T-helper 2 cell (primary cell): Measurements from ENCODE around the gene SMLR1.
A peak's percentile ranks its signal among the peaks of the same experiment; 100 is the strongest.

Source experiments
- DNase-seq, 5 experiments: peaks; one replicate each; pipeline versions ENCODE4 v3.0.0 to v3.0.0-alpha.2; 2012 to 2022

The SMLR1 gene

DNA sequence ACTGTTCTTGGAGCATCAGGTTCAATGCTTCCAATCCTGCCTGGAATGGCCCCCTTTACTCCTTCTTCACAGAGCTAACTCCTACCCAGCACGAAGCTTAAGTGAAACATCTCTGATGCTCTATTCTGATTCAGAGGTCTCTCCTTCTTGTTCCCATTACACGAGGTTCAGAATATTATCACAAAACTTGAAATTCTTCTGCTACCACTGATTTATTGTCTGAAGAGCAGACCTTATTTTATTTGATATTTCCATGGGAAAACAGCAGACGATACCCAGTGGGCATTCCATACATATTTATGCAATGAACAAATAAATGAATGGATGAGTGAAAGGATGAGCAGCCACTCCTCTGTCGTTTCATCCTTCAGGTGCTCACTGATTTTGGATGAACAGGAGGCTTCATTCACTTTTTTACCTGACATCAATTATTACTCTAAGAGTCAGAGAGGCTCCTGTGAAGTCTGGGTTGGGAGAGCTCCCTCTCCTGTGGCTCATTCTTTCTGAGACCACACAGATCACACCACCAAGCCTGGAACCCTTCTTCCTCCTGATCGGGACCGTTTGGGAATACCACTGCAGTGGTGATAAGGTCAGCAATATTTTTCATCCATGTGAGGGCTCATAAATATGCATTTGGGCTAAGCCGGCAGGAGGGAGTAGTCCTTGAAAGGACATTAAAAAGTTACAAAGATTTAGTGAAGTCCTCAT, 25.8 kb downstream of the SMLR1 start:
- DNase-seq, result no peak

DNA sequence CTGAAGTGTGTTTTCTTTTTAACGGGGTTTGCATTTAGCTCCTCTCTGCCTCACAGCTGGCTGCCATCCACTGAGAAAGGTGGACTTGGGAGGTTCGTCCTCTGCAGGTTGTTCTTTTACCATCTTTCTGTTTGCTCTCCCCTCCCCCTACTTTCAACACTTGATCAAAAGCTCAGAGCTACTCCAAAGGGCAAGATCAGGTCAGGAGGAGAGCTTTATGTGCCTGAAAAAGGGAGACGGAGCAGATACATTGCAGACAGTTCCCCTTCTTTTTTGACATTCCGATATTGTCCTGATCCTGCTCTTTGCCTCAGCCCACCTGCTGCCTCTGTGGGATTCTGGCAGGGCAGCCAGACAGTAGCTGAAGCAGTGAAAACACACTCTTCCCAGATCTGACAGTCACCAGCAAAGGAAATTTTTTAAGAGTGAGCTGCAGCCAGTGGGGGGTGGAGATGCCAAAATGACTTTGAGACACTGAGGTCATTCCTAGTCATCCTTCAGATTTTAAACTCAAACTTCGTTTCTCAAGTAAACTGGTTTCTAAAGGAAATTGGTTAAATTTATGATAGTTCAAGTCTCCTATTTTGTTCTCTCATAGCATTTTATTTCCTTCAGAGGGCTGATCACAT, 26.5 kb downstream of the SMLR1 start:
- DNase-seq, result no peak

DNA sequence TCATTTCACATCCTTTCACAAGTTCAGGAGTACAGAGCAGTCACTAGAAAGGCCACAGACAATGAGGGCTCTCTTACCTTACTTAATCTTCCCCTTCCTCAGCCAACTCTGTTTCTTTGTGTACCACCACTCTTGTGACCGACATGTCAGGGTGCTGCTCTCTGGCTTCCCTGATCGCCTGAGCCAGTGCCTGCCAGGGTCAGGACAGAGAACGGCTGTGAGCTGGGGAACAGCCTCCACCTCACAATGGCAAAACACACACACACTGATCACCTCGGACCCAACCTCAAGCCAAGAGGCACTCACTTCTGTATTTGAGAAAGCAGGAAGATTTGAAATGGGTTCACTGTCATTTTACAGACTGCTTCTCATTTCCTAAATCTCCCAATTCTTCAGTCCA, 30.8 kb downstream of the SMLR1 start:
- no peak for DNase-seq

DNA sequence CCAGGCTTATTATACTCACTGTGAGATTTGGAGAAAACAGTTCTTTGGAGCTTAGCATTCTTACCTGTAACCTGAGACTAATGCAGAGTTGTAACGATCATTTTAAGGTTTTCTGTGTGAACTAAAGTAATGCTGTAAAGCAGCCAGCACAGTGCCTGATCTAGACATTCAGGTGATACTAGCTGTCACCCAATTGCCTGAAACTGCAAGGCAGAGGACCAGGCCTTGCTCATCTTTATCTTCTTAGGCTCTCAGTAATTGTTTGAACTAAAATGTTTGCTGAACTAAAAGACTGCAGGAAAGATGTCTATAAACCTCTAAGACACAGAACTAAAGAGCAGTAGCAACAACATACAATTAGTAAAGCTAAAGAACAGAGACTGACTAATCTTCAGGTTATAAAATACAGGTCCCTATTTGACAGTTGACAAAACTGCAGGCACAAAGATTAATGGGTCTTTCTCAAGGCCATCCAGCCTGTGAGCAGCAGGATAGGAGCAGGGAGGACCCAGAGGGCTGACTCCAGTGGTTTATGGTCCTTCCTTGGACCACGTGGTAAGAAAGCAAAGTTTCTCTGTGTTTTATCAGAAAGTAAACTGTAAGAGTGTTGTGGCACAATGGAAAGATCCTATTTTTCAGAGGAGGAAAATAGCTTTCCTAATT, 31.4 kb downstream of the SMLR1 start:
- DNase-seq, result no peak

DNA sequence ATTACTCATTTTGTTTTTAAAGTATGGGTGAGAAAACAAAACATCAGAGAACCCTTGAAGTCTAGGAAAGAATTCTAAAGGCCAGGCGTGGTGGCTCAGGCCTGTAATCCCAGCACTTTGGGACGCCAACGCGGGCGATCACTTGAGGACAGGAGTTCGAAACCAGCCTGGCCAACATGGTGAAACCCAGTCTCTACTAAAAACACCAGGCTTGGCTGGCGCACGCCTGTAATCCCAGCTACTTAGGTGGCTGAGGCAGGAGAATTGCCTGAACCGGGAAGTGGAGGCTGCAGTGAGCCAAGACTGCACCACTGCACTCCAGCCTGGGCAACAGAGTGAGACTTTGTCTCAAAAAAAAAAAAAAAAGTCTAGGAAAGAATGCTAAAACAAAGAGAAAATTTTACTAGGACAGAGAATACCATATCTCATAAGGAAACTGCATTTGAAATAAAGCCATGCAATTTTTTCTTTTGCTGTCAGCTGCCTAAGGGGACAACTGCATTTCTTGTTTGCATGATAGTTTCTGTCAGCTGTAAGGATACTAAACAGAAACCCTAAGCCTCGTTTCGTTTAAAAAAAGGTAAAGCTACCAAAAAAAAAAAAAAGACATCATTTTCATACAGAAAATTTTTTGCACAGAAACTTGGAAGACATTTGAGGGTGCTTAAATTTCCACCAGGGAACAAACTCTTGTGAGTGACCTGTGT, 32.1 kb downstream of the SMLR1 start:
- no peak for DNase-seq

DNA sequence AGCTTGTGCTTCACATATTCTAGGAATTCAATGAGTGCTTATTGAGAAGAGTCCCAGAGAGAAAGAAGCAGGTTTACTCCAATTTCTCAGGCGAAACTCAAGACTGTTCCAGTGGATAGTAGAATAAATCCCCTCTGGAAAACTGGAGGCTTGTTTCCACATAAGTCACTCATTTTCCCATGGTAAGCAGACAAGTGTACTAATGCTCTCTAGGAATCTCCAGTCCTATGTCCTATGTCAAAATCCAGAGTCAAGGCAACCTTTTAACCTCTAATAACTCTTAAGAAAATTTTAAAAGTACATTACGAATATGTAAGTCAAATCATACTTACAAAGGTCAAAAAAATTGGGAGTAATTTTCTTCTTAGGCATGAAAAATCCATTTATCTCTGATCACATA, 35.2 kb downstream of the SMLR1 start:
- DNase-seq, result no peak

DNA sequence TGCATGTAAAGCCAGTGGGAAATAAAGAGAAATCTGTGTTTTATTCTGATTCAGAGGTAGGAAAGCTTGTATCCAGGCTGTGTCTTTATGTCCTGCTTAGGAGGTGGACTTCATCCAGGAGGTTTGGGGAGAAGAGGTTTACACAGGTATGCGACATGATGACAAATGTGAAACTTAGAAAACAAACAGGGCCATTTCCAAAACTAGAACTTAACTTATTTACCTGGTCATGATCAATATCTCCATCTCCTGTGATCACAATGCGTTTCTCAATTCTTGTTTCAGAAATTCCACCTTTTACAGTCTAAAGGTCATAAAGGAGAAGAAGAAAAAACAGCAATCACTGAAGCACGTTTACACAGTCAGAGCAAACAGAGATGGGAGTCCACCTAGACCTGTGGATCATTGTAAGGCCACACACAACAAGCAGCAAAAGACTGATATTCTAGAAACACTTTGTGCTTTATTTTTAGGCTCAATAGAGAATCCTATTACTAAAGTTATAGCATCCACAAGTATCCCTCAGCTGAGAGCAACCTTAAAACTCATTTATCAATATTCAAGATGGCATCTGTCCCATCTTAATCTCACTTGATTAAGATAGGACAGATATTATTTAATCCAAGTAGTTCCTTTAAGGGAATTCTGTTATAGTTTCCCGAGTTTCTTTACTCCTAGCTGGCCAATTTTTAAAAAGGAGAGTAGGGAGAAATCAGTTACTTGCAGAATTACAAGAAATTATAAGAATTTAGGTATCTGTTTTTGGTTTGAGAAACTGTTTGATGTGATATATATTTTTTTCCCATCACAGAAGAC, 36.4 kb downstream of the SMLR1 start:
- DNase-seq, result no peak

DNA sequence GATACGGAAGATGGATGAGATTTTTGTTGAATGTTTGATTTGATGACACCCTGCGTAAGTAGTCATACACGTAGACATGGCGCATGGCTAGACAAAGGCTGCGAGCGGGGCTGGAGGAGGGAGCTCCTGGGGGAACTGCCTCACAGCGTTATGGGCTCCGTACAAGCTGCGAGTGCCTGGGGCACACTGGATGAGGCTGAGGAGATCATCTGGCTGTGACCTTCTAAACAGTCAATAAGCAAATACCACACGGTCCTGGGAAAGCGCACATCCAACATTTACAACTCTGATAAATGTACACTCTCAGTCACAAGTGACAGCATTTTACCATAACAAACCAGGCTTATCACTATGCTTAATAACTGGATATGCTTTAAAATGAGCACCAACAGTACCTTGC, 37.1 kb downstream of the SMLR1 start:
- DNase-seq, result no peak

DNA sequence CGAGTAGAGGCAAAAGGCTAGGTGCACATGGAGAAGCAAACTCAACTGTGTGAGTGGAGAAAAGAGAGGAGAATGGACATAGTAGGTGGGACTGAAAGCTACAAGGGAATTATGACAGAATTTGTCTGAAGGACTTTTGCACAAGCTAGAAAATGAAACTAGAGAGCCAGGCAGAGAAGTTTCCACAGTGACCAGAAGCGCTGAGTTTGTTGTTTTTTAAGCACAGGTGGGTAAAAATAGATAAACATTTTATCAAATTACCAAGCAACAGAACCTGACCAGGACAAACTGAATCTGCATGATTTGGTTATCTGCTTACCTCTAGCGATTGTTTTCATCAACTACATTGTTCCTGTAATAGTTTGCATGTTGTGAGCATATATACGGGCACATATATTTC, 38.6 kb downstream of the SMLR1 start:
- no peak for DNase-seq

DNA sequence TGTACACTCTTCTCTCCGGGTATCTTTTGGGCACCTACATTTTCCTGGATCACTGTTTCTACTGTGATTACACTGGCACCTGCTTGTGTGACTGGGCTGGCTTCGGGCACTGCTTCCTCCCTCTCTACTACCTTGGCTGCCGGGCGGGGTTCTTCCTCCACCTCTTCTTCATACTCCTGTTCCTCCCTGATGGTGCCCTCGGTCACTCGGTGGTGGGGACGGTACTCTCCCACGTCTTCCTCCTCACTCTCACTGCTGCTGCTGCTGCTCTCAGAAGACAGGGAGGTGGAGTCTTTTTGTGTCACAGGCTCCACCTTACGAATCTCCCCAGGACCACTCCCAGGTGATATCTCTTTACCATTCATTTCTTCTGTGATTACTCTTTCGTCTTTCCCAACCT, 42.5 kb downstream of the SMLR1 start:
- no peak for DNase-seq

DNA sequence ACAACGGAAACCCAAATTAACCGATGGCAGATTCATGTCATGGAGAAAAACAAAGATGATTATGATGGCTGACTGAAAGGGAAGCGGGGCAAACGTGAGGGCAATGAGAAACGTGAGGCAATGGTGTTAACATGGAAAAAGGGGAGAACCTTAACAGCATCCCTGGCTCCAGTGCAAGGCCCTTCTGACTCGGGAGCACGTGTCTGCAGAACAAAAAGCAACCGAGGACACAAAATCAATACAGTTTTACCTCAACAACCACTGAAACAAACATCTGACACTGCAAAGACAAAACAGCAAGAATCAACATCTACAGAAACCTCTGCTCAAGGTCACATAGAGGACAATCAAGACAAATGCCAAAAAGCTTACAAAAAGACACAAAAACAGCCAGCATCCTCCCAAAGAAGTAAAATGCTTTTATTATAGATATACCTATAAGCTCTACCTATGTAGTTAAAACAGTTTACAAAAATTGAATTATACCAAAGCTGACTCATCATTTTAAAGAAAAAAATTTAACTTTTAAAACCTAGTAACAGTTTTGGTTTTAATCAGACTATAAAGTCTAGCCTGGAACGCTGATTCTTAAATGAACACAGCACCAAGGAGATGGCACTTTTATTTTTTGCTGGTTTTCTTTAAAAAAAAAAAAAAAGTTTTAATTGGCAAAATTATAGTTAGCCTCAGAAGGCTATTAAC, 43.1 kb downstream of the SMLR1 start:
- peak in 1 of 5 experiments; percentile 39 for DNase-seq

DNA sequence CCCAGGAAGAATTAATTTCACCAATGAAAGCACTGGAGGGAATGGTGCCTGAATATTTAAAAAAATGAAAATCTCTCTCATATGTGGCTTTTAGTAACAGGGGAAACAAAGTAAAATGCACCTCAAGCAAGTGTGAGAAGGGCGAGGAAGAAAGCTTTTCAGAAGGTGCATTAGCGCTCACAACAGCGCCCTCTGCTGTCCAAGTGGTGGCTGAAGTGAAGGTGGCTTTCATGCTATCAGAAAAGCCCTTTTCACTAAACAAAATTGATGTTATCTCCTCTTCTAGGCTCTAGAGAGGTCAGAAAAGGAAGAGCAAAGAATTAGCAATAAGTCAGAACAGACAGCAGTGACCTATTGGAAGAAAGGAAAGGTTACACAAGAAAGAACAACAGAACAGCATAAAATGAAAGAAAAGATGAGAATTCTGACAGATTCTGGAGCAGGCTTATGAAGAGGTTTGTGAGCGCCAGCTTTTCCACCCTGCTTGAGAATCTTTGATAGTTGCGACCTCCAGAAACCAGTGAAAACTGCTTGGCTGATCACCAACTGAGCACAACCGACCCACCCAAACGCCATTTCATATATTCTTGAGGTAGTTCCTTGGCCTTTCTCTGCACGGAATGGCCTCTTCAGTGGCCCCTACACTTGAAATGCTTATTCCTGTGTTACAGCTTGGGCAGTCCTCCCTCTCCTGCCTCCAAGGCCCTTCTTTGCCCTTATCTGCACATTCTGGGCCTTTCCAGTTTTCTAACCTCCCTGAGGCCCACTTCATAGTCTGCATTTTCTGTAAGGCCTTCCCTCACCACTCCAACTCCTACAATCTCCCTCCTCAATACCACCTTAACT, 45.3 kb downstream of the SMLR1 start:
- peak; percentile 8 to 68 (median 57) for DNase-seq

DNA sequence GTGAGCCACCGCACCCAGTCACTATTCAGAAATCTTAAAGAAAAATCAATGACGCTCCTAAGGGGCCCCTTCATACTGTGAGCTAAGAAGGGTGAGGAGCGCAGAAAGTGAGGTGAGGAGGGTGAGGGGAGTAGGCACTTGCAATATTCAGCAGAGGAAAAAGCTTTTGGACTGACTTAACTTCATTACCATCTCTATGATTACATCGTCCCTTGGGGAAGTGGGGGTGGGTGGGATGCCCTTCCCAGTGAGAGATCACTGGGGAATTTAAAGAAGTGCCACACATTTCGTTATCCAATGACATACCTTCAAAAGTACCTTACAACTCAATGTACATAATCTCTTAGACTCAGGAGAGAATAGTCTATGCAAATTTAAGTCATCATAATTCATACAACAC, 46.5 kb downstream of the SMLR1 start:
- no peak for DNase-seq

DNA sequence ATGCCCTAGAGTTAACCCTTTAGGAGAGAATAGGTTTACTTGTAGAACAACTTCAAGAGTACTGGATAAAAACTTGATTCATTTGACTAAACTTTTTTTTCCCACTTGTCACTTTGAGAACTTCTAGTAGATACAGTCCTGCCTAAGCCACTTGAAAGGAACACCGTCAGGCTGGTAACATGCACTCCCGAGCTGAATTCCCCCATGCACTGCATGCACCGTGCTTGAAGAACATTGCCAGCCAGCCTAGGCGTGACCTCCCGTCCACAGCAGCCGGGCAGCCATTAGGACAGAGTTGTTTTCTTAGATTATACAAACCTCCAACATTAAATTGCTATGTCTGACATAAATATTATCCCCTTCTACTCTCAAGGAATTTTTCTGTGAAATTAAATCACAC, 52.6 kb downstream of the SMLR1 start:
- DNase-seq, result no peak

DNA sequence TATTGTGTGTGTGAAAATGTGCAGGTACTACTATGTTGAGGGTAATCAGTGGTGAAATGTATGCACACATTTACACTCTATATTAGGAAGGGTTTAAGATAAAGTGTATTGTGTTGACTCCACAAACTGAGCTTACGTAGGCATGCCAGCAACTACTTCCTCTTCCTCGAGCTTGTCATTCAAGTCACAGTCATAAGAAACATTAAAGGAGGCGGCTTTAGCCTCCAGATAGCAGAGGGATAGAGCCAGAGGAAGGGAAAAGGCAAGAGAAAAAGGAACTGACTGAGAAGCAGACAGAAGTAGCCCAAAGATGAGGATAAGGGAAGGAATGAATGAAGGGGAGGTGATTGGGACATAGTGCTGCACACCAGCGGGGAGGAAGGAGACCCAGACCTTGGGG, 55.2 kb downstream of the SMLR1 start:
- peak in 1 of 5 experiments; percentile 3 for DNase-seq

DNA sequence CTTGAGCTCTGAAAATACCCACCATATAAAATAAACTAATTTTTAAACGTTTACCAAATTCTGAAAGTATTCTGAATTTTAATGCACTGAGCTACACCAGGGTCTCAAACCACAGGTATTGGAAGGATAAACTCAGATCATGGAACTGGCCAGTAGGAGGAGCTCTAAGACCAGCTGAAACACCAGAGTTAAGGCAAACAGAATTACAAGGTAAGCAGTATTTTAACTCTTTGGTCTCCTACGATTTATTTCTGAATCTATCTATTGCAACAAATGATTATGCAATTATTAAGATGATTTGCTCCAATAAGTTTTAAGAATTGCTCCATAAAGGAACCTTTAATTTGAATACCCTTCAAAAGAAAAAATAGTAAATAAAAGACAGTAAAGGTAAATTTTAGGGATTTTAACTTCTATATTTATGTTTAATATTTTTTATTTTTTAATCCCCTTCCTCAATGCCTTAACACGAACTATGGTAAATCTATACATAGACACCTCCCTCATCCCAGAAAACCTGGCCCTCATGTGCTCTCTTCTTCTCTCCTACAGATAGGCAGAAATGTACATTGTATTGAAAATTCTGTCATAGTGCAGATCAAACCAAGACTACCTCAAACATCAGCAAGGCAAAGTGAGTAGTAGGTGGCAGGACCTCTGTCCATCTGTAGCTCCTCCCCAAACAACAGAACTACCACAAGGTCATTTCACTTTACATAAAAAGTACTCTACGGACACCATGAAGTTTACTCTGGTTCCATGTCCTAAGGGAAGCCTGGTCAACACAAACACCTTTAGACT, 58.4 kb downstream of the SMLR1 start:
- DNase-seq, result peak in 4 of 5 experiments; percentile 47 to 76 (median 51)
